T1000 (cell line): Measurements from ENCODE around the gene SLC17A7.
"Not testable (repeated sequence)": the region's sequence is repeated elsewhere in the genome, so short reads cannot be mapped to it uniquely, and the experiment has no call there.

Experiments
- DNase-seq: peaks from one replicate; lab custom pipeline; 2025; ENCODE audit warnings: mixed read lengths; lab: John Stamatoyannopoulos, UW

The SLC17A7 gene

DNA sequence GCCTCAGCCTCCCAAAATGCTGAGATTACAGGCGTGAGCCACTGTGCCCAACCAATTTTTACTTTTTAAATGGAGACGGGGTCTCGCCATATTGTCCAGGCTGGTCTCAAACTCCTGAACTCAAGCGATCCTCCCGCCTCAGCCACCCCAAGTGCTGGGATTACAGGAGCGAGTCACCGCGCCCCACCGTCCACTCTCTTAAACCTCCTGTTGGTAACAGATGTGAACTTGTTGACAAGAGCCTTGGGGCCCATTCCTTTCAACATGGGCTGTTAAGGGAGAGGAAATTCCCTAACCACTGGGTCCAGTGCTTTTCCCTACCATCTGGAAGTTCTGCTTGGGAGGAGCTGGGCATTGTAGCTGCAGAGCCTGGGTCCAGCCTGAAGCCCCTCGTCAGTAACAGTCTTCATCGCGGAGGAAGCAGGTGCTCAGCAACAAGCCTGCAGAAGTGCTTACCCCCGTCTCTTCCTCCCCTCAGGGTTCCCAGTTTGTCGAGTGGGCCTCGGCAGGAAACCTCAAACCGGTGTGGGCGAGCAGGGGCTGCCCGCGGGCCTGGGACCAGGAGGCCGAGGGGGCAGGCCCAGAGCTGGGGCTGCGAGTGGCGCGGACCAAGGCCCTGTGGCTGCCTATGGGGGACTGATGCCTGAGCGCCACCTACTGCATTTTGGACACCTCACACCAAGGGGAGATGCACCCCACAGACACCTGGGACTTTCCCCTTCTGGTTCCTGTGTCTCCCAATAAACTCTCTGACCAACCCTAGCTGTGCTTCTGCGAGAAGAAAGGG, 28.7 kb upstream of the SLC17A7 start:
- DNase-seq = no peak

GRCh38 chr19:49468746-49469447, 27.6 kb upstream of the SLC17A7 start:
- DNase-seq = no peak

DNA sequence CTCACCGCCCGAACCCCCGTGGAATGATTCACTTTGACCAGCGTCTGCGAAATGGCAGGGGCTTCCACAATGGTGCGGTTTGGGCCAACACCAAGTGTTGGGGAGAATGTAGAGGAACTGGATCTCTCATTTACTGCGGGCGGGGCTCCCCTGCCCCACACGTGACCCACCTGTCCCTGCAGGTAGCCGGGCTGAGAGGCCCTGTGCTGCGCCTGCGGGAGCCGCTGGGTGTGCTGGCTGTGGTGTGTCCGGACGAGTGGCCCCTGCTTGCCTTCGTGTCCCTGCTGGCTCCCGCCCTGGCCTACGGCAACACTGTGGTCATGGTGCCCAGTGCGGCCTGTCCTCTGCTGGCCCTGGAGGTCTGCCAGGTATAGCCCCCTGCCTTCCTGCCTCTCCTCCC, 26.9 kb upstream of the SLC17A7 start:
- no peak for DNase-seq

DNA sequence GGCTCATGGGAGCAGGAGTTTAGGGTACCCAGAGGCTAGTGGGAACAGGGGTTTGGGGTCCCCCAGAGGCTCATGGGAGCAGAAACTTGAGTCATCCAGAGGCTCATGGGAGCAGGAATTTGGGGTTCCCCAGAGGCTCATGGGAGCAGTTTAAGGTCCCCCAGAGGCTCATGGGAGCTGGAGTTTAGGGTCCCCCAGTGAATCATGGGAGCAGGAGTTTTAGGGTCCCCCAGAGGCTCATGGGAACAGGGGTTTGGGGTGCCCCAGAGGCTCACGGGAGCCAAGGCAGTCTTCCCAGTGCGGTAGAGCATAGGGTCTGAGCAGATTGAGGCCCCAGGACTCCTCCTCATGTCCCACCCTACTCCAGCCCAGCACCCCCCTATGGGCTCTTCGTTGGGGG, 24.0 kb upstream of the SLC17A7 start:
- DNase-seq = no peak

GRCh38 chr19:49463960-49464740, 22.8 kb upstream of the SLC17A7 start:
- DNase-seq = no peak

DNA sequence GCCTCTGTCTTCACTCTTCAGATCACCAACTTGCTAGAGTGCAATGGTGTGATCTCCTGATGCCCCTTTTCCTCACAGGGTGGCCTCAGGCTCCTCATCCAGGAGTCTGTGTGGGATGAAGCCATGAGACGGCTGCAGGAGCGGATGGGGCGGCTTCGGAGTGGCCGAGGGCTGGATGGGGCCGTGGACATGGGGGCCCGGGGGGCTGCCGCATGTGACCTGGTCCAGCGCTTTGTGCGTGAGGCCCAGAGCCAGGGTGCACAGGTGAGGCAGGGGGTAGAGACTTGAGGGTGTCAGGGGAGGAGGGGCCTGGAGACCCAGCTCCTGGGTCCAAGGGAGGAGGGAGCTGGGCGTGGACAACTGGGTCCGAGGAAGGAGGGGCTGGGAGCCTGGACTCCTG, 21.2 kb upstream of the SLC17A7 start:
- DNase-seq = no peak

DNA sequence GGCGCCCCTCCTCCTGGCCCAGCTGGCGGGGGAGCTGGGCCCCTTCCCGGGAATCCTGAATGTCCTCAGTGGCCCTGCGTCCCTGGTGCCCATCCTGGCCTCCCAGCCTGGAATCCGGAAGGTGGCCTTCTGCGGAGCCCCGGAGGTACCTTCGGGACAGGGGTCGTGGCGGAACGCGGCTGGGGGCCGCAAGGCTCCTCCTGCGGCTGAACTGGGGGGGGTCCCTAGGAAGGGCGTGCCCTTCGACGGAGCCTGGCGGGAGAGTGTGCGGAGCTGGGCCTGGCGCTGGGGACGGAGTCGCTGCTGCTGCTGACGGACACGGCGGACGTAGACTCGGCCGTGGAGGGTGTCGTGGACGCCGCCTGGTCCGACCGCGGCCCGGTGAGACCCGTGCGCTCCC, 20.3 kb upstream of the SLC17A7 start:
- no peak for DNase-seq

GRCh38 chr19:49461130-49461529, 19.8 kb upstream of the SLC17A7 start:
- not testable (repeated sequence) for DNase-seq

DNA sequence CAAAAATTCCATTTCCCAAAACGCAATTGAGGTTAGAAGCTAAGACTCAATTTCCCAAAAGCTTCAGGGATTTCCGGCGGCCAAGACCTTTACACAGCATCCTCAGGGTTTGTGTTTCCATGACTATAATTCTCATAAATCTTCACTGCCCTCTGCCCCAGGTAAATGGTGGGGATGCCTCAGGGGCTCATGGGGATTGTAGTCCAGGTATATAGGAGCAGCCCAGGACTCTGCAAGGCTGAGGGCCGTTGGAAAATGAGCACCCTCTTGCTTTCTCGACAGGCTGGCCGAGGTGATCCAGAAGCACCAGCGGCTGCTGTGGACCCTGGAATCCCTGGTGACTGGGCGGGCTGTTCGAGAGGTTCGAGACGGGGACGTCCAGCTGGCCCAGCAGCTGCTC, 18.1 kb upstream of the SLC17A7 start:
- DNase-seq = no peak

- no peak for DNase-seq
These were observed 17.2 kb upstream of the SLC17A7 start for GRCh38 chr19:49458567-49458903.

DNA sequence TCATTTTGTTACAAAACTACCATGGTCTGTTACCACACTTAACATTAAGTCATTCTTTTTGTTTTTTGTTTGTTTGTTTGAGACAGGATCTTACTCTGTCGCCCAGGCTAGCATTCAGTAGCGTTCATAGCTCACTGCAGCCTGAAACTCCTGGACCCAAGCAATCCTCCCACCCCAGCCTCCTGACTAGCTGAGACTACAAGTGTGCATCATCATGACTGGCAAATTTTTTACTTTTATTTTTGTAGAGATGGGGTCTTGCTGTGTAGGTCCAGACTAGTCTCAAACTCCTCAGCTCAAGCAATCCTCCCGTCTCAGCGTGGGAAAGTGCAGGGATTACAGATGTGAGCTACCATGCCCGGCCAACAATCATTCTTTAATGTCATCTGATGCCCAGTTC, 15.0 kb upstream of the SLC17A7 start:
- DNase-seq = no peak

GRCh38 chr19:49455773-49456172, 14.4 kb upstream of the SLC17A7 start:
- no peak for DNase-seq

GRCh38 chr19:49453757-49454240, 12.5 kb upstream of the SLC17A7 start:
- no peak for DNase-seq

DNA sequence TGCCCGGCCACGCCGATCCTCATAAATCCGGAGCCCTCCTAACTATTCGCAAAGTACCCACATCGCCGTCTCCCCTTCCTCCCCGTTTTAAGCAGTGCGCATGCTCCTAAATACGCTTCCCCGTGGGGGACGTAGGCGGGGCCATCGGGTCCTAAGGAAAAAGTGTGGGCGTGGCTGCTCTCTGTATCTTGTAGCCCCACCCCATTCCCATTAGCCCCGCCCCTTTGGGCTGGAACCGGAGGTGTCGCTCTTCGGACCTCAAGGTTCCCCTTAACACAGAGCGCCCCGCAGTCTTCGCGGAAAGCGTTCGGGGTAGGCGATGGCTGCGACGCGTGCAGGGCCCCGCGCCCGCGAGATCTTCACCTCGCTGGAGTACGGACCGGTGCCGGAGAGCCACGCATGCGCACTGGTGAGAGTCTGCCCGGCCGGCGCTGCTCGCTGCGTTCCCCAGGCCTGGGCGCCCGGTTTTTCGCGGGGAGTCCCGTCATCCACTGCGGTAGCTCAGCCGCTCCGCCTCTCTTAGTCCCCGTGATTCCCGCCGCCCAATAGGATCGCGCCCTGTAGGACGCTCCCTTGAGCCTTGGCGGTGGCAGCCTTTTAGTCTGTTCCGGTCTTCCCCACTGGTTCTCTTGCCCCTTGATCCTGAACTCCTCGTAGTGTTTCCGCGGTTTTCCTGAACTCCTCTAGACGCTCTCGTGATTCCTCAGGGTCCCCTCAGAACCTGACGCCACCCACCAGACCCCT, 11.9 kb upstream of the SLC17A7 start, which contains the start of gene ALDH16A1:
Gene ALDH16A1, plus strand, starts transcription at position 213 of the 744 bp plus-strand sequence. Its CDS starts 107 bp downstream, at position 320.
- peak; percentile 98 for DNase-seq

GRCh38 chr19:49451430-49452181, 10.3 kb upstream of the SLC17A7 start, which contains the start of gene PIH1D1:
PIH1D1 (minus strand) TSS chr19:49451814; CDS start chr19:49451574, 240 bp downstream.
- DNase-seq = peak; percentile 93

DNA sequence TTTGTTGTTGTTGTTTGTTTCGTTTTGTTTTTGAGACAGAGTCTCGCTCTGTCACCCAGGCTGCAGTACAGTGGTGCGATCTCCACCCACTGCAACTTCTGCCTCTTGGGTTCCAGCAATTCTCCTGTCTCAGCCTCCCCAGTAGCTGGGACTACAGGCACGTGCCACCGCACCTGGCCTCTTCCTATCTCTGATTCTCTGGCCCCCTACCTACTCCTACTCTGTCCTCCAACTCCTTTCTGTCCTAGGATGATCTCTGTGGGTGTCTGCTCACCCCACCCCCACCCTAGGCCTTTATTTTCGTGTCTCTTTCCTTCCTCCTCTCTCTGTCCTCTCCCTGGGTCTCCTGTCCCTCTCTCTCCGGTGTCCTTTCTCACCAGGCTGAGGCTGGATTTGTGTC, 9.1 kb upstream of the SLC17A7 start:
- DNase-seq = no peak

DNA sequence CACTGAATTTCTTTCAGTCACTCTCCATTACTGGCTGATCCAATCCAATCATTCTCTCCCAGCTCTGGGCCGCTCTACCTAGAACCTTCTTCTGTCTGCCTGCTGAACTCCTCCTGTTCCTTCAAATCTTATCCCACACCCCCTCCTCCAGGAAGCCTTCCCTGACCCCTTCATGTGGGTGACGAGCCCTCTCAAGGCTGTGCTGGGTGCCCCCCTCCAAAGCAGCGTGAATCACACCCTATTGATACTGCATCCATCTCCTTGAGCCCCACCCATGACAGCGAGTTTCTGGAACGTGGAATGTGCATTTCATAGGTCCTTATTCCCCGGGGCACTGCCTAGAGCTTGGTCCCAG, 7.1 kb upstream of the SLC17A7 start:
- DNase-seq = no peak

- DNase-seq = peak; percentile 14
These were observed 6.4 kb upstream of the SLC17A7 start for GRCh38 chr19:49447485-49448431.

GRCh38 chr19:49445997-49446396, 4.7 kb upstream of the SLC17A7 start:
- no peak for DNase-seq
